ENCODE results near the gene KRT33B. TPM values are rescaled to one million over a fixed set of nuclear protein-coding genes. Genes with fewer than 3 reads are reported as not detected.
A peak's percentile ranks its signal among the peaks of the same experiment; 100 is the strongest.

KRT33B gene
- total RNA-seq, 1 donor from 2014 or later = not detected

DNA sequence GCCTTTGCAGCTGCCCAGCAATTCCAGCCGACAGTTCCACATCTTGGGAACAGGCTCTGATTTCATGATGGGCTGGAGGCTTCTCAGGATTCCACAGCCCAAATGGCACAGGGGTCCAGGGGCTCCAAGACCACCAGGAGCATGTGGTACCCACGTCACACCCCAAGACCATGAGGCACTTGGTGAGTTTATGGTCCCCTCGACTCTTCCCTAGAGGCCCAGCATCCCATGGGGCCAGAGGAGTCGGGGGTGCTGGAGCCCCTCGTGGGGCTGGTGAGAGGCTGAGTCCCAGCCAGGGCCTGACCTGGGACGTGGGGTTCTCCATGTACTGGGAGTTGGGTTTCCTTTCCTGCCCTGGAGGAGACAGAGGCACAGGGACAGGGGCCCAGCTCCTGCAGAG, 44.0 kb downstream of the KRT33B start:
- no peak for DNase-seq (ENCODE audit: low read depth in 2 of 2)

DNA sequence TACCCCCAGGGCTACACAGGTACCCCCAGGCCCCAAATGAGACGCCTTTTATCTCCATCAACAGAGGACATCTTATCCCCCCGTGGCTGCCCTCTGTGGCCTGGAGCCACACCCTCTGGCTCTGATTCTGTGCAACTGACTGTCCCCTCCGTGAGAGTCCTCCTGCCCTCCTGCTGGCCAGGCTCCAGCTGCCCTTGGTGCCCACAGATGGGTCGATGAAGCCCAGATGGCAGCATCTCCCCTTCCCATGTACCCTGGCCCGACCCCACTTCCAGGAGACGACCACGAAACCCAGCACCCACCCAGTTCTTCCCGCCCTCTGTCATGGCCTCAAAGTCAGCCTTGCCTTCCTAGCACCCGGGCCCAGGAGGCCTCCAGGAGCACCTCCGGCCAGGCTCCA, 44.5 kb downstream of the KRT33B start:
- DNase-seq (ENCODE audit: low read depth in 2 of 2) = no peak

GRCh38 chr17:41324180-41325075, 45.2 kb downstream of the KRT33B start:
- no peak for DNase-seq (ENCODE audit: low read depth in 2 of 2)

GRCh38 chr17:41322903-41323895, 46.4 kb downstream of the KRT33B start:
- no peak for DNase-seq (ENCODE audit: low read depth in 2 of 2)

DNA sequence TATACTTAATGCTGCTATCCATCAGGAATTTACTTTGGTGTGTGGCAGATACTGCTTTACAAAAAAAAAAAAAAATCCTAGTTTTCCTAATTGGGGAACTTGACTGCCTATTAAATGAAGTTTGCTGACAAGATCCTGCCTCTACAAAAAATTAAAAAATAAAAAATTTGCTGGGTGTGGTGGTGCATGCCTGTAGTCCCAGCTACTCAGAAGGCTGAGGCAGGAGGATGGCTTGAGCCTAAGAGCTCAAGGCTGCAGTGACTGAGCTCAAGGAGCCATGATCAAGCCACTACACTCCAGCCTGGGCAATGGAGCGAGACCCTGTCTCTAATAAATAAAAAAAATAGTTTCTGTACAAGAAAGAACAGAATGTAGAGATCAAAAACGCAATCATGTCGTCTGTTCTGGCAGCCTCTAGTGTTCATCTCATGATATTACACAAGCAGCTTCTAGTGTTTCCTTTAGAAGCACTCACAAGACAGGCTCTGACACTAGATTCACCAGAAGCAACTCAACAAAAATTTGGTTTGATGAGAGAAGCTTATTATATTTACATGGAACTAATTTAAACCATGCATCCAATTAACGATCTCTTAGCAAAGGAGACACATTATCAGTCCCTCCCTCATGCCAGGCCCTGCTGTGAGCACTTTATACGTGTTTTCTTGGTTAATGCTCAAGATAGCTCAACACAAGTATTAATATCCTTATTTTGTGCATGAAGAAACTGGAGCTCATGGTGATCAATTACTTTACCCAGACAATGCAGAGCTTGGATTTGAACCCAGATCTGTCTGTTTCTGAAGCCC, 47.3 kb downstream of the KRT33B start:
- DNase-seq (ENCODE audit: low read depth in 2 of 2) = peak; percentile 23 to 56

- DNase-seq (ENCODE audit: low read depth in 2 of 2) = no peak
These were observed 51.4 kb downstream of the KRT33B start for GRCh38 chr17:41318231-41318630.

DNA sequence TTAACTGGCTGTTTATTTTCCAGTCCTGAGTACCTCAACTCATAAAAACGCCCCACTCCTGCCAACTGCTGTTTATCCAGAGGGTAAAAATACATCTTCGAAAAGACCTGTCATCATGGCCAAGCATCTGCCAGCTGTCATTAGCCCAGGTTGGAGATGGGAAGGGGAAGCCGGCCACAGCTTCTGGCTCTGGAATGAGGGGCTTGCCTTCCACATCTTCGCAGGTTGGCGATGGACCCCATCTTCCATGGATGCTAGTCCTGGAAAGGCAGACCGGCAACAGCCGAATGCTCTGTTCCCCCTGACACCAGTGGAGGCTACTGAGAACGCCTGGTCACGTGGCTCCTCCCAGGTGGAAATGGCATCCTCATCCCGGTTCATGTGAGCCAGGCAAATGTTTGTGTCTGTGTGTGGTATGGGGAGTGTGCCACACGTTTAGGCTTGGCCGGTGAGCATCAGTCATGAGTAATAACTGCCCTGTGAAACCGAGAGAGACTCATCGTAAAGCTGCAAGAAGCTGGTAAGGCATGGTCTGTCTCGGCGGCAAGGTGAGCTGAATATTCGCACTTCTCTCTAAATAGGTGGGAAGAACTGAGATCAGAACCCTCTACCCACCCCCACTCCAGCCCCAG, 53.7 kb downstream of the KRT33B start:
- DNase-seq (ENCODE audit: low read depth in 2 of 2) = no peak

GRCh38 chr17:41315204-41315794, 54.3 kb downstream of the KRT33B start, which contains the start of gene KRTAP17-1:
TSS of gene KRTAP17-1 (minus strand) at chr17:41315710. CDS start at chr17:41315650, 60 bp downstream.
- DNase-seq (ENCODE audit: low read depth in 2 of 2) = no peak

Other genes starting within 250 kb of the KRT33B start
- gene KRTAP4-12, start 245.6 kb downstream of the KRT33B start, total RNA-seq = not detected in 2 replicates
- not detected in 2 replicates for gene KRTAP4-6, start 229.3 kb downstream of the KRT33B start, total RNA-seq
- gene KRTAP4-5, start 220.0 kb downstream of the KRT33B start, total RNA-seq = not detected in 2 replicates
- not detected in 2 replicates for gene KRTAP4-4, start 209.1 kb downstream of the KRT33B start, total RNA-seq
- not detected in 2 replicates for gene KRTAP4-3, start 201.6 kb downstream of the KRT33B start, total RNA-seq
- not detected in 2 replicates for gene KRTAP4-2, start 191.6 kb downstream of the KRT33B start, total RNA-seq
- not detected in 2 replicates for gene KRTAP4-1, start 184.9 kb downstream of the KRT33B start, total RNA-seq
- not detected in 2 replicates for gene KRTAP9-1, start 179.9 kb downstream of the KRT33B start, total RNA-seq
- gene KRTAP9-2, start 143.2 kb downstream of the KRT33B start, total RNA-seq = not detected in 2 replicates
- gene KRTAP9-3, start 137.4 kb downstream of the KRT33B start, total RNA-seq = not detected in 2 replicates
- not detected in 2 replicates for gene KRTAP9-8, start 131.8 kb downstream of the KRT33B start, total RNA-seq
- not detected in 2 replicates for gene KRTAP9-4, start 120.1 kb downstream of the KRT33B start, total RNA-seq
- gene KRTAP9-9, start 114.4 kb downstream of the KRT33B start, total RNA-seq = not detected in 2 replicates
- gene KRTAP9-6, start 104.4 kb downstream of the KRT33B start, total RNA-seq = not detected in 2 replicates
- not detected in 2 replicates for gene KRTAP9-7, start 94.1 kb downstream of the KRT33B start, total RNA-seq
- gene KRTAP29-1, start 67.0 kb downstream of the KRT33B start, total RNA-seq = not detected in 2 replicates
- not detected in 2 replicates for gene KRTAP16-1, start 60.5 kb downstream of the KRT33B start, total RNA-seq
- gene KRTAP17-1, start 54.1 kb downstream of the KRT33B start, total RNA-seq = not detected in 2 replicates
- gene KRT33A, start 19.0 kb downstream of the KRT33B start, total RNA-seq = not detected in 2 replicates
- under 0.01 TPM in 1 of 2 replicates, not detected in the other for gene KRT34, start 12.5 kb upstream of the KRT33B start, total RNA-seq
- not detected in 2 replicates for gene KRT31, start 27.8 kb upstream of the KRT33B start, total RNA-seq
- not detected in 2 replicates for gene KRT37, start 54.8 kb upstream of the KRT33B start, total RNA-seq
- not detected in 2 replicates for gene KRT38, start 71.2 kb upstream of the KRT33B start, total RNA-seq
- not detected in 2 replicates for gene KRT32, start 97.6 kb upstream of the KRT33B start, total RNA-seq
- not detected in 2 replicates for gene KRT35, start 111.3 kb upstream of the KRT33B start, total RNA-seq
- 0.38 TPM in 1 of 2 replicates, not detected in the other for gene KRT36, start 120.1 kb upstream of the KRT33B start, total RNA-seq
- not detected in 2 replicates for gene KRT13, start 135.8 kb upstream of the KRT33B start, total RNA-seq
- gene KRT15, start 149.1 kb upstream of the KRT33B start, total RNA-seq = 0.13 and 1.2 TPM in 2 replicates
- 4.2 and 11.3 TPM in 2 replicates for gene KRT19, start 158.5 kb upstream of the KRT33B start, total RNA-seq
- not detected in 2 replicates for gene KRT9, start 202.2 kb upstream of the KRT33B start, total RNA-seq
- gene KRT14, start 217.1 kb upstream of the KRT33B start, total RNA-seq = not detected in 2 replicates
- gene KRT16, start 243.0 kb upstream of the KRT33B start, total RNA-seq = not detected in 2 replicates

Measured in dermis microvascular lymphatic vessel endothelial cell (primary cell).